HPDE6-E6E7 (cell line): ENCODE measurements around the gene C12orf50.
"Not testable (repeated sequence)": the region's sequence is repeated elsewhere in the genome, so short reads cannot be mapped to it uniquely, and the experiment has no call there.

Source experiments
- DNase-seq: peaks from one replicate; pipeline ENCODE4 v3.0.0; 2011; ENCODE audit warnings: missing footprints; ENCODE audit errors: extremely low spot score

C12orf50 gene

GRCh38 chr12:88029093-88029665 lies at the start of gene C12orf50:
TSS of gene C12orf50 (minus strand) at chr12:88029401. CDS start at chr12:88026962, 2,439 bp downstream.
- no peak for DNase-seq

GRCh38 chr12:88067301-88067700 lies 38.1 kb upstream of the C12orf50 start:
- DNase-seq: no peak

GRCh38 chr12:88063375-88063774 lies 34.2 kb upstream of the C12orf50 start:
- no peak for DNase-seq

- DNase-seq: no peak
These were observed 33.3 kb upstream of the C12orf50 start for GRCh38 chr12:88062474-88062873.

GRCh38 chr12:88058719-88059077 lies 29.5 kb upstream of the C12orf50 start:
- no peak for DNase-seq

GRCh38 chr12:88057994-88058718 lies 29.0 kb upstream of the C12orf50 start:
- DNase-seq: peak; percentile 55

- no peak for DNase-seq
These were observed 27.4 kb upstream of the C12orf50 start for GRCh38 chr12:88056571-88056970.

GRCh38 chr12:88052686-88053085 lies 23.5 kb upstream of the C12orf50 start:
- no peak for DNase-seq

- DNase-seq: no peak
These were observed 14.8 kb upstream of the C12orf50 start for GRCh38 chr12:88044035-88044434.

- DNase-seq: no peak
These were observed 8.6 kb upstream of the C12orf50 start for GRCh38 chr12:88037770-88038169.

GRCh38 chr12:88036353-88036965 lies 7.3 kb upstream of the C12orf50 start:
- DNase-seq: peak; percentile 40

GRCh38 chr12:88035907-88036289 lies 6.7 kb upstream of the C12orf50 start:
- DNase-seq: no peak

GRCh38 chr12:88035271-88035906 lies 6.2 kb upstream of the C12orf50 start:
- DNase-seq: peak; percentile 81

- DNase-seq: not testable (repeated sequence)
These were observed 2.0 kb upstream of the C12orf50 start for GRCh38 chr12:88031161-88031560.

- no peak for DNase-seq
These were observed 3.0 kb downstream of the C12orf50 start for GRCh38 chr12:88026196-88026595.

GRCh38 chr12:88017964-88018363 lies 11.2 kb downstream of the C12orf50 start:
- DNase-seq: no peak

GRCh38 chr12:88015825-88016224 lies 13.4 kb downstream of the C12orf50 start:
- no peak for DNase-seq

GRCh38 chr12:88011755-88012154 lies 17.4 kb downstream of the C12orf50 start:
- no peak for DNase-seq

- DNase-seq: no peak
These were observed 22.9 kb downstream of the C12orf50 start for GRCh38 chr12:88006351-88006750.

- DNase-seq: no peak
These were observed 27.9 kb downstream of the C12orf50 start for GRCh38 chr12:88001327-88001726.

GRCh38 chr12:87995581-87996178 lies 33.5 kb downstream of the C12orf50 start:
- peak; percentile 39 for DNase-seq

- DNase-seq: no peak
These were observed 37.7 kb downstream of the C12orf50 start for GRCh38 chr12:87991483-87991882.
